Measurements from ENCODE around the gene SPATA16.

SPATA16 gene

DNA sequence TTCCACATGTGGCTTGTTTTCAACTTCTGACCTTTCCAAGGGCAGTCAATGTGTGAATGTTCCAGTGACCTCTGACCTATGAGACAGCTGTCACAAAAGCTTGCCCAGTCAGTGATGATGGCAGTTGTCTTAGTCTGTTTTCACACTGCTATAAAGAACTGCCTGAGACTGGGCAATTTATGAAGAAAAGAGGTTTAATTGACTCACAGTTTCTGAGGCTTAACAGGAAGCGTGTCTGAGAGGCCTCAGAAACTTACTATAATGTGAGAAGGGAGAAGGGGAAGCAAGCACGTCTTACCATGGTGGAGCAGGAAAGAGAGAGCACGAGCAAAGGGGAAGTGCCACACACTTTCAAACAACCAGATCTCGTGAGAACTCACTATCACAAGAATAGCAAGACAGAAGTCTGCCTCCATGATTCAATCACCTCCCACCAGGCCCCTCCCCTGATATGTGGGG is 294.9 kb downstream of the SPATA16 start:
- in situ Hi-C loops (cut with HindIII; ENCODE audit: low sequenced_read_pairs), result no loop called here

- in situ Hi-C loops (cut with HindIII; ENCODE audit: low sequenced_read_pairs), result no loop called here
Observed at GRCh38 chr3:172844428-172844827, 296.6 kb downstream of the SPATA16 start.

DNA sequence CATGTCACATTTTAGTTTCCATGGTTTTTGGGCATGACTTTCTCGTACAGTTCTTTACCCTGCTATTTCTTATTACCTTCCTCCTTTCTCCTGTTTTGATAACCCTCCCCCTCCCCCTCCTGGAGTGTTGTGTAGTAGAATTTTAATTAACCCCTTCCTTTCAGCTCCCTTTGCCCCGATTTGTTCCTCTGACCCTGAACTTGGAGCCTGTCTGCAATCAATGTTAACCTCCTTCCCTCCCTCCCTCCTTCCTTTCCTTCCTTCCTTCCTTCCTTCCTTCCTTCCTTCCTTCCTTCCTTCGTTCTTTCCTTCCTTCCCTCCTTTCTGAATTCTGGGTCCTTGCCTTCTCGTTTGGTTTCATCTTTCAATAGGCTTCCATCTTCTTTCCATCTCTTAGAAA is 300.1 kb downstream of the SPATA16 start:
- in situ Hi-C loops (cut with HindIII; ENCODE audit: low sequenced_read_pairs), result no loop called here

GRCh38 chr3:172840463-172840862 is 300.6 kb downstream of the SPATA16 start:
- in situ Hi-C loops (cut with HindIII; ENCODE audit: low sequenced_read_pairs), result no loop called here

- in situ Hi-C loops (cut with HindIII; ENCODE audit: low sequenced_read_pairs), result no loop called here
Observed at GRCh38 chr3:172839679-172840078, 301.4 kb downstream of the SPATA16 start.
